Endothelial cell of umbilical vein (primary cell): ENCODE data around the gene SLC38A11. TPM values are rescaled to one million over a fixed set of nuclear protein-coding genes. Genes with fewer than 3 reads are reported as not detected.

Experiments used
- BruUV-seq: library from RNA; stranded (reverse); fragments of 400-500 nt; replicated peaks from 2 replicates; lab custom pipeline; 2021; lab: Mats Ljungman, UMichigan
- CTCF ChIA-PET: fragments of 300-600, 350-600 bp; sonication (Branson Sonifier 250); formaldehyde crosslinking; loops from one replicate; lab custom pipeline; 2021; ENCODE audit warnings: antibody characterized with exemption, inconsistent platforms; lab: Charles Lee
- POLR2A ChIA-PET: fragments of 300-600, 350-600 bp; sonication (Branson Sonifier 250); formaldehyde crosslinking; loops from one replicate; lab custom pipeline; 2021; ENCODE audit warnings: antibody characterized with exemption, inconsistent platforms; lab: Charles Lee
- DNase-seq: peaks from one replicate; pipeline ENCODE4 v3.0.0-alpha.2; 2011; ENCODE audit warnings: low read depth, low spot score
- FAIRE-seq: peaks from 2 replicates; lab custom pipeline; 2011; peaks lifted over from hg19 to GRCh38; lab: Jason Lieb, UNC
- H2AFZ ChIP-seq: 2 replicates; pipeline ENCODE4 v1.6.0; 2012; ENCODE audit warnings: low read depth, low read length, control low read depth, inconsistent platforms
- H3K27ac ChIP-seq: 2 replicates; pipeline ENCODE4 v1.5.1; 2011; ENCODE audit warnings: low read depth, mild to moderate bottlenecking, control low read depth, low read length, moderate library complexity; ENCODE audit not compliant: insufficient read depth
- H3K27me3 ChIP-seq, 2 experiments: 2 replicates each; pipeline versions ENCODE4 v1.6.0 to v1.6.1; 2011; ENCODE audit warnings: low read length in 2 of 2, mixed read lengths in 1 of 2; ENCODE audit not compliant: control insufficient read depth in 2 of 2, insufficient read depth in 2 of 2
- H3K36me3 ChIP-seq, 2 experiments: 2 replicates in 1 of 2; 3 replicates in 1 of 2; pipeline ENCODE4 v1.5.1; 2011; ENCODE audit warnings: low read length in 2 of 2, mild to moderate bottlenecking in 1 of 2, moderate library complexity in 1 of 2; ENCODE audit not compliant: control insufficient read depth in 2 of 2, insufficient read depth in 2 of 2; ENCODE audit errors: extremely low read depth in 1 of 2
- H3K4me1 ChIP-seq: 3 replicates; pipeline ENCODE4 v1.5.1; 2011; ENCODE audit warnings: mild to moderate bottlenecking, low read length; ENCODE audit not compliant: control insufficient read depth, insufficient read depth; ENCODE audit errors: extremely low read depth
- H3K4me2 ChIP-seq: 2 replicates; pipeline ENCODE4 v1.6.1; 2011; ENCODE audit warnings: low read length, control low read depth, mixed read lengths; ENCODE audit not compliant: insufficient read depth
- H3K4me3 ChIP-seq, 3 experiments: fragments of 200-600 bp in 1 of 3; sonication (generic), shearing (Covaris generic) in 1 of 3; replicated peaks in 1 of 3; 2 replicates each; pipeline ENCODE4 v1.5.1; 2011 to 2016; ENCODE audit warnings: control low read depth in 3 of 3, low read length in 3 of 3, mild to moderate bottlenecking in 2 of 3, inconsistent platforms in 1 of 3, low read depth in 1 of 3, moderate library complexity in 1 of 3; ENCODE audit not compliant: insufficient read depth in 1 of 3
- H3K79me2 ChIP-seq: 2 replicates; pipeline ENCODE4 v1.6.0; 2012; ENCODE audit warnings: low read length, inconsistent platforms; ENCODE audit not compliant: control insufficient read depth, insufficient read depth
- H3K9ac ChIP-seq: replicated peaks from 2 replicates; pipeline ENCODE3; 2011; ENCODE audit warnings: low read length, control low read depth; ENCODE audit not compliant: insufficient read depth; ENCODE audit errors: extremely low read depth
- H3K9me1 ChIP-seq: replicated peaks from 3 replicates; pipeline ENCODE4 v1.6.0; 2011; ENCODE audit warnings: mild to moderate bottlenecking, low read length; ENCODE audit not compliant: control insufficient read depth, insufficient read depth; ENCODE audit errors: extremely low read depth
- H3K9me3 ChIP-seq: replicated peaks from 2 replicates; pipeline ENCODE4 v1.5.1; 2012; ENCODE audit warnings: low read length, inconsistent platforms; ENCODE audit not compliant: control insufficient read depth, insufficient read depth
- H4K20me1 ChIP-seq: replicated peaks from 2 replicates; pipeline ENCODE3; 2011; ENCODE audit warnings: mild to moderate bottlenecking, low read length; ENCODE audit not compliant: control insufficient read depth, insufficient read depth; ENCODE audit errors: extremely low read depth
- EZH2 ChIP-seq: IDR thresholded peaks from 2 replicates; pipeline ENCODE4 v1.6.1; 2012; ENCODE audit warnings: borderline replicate concordance, low read depth, mild to moderate bottlenecking, moderate library complexity, low read length, inconsistent platforms; ENCODE audit not compliant: severe bottlenecking
- FOS ChIP-seq: IDR thresholded peaks from 2 replicates; pipeline ENCODE4 v1.6.1; 2011; ENCODE audit warnings: mild to moderate bottlenecking, low read length, moderate library complexity, borderline replicate concordance; ENCODE audit not compliant: insufficient read depth
- GATA2 ChIP-seq: IDR thresholded peaks from 2 replicates; pipeline ENCODE4 v1.7.0; 2011; ENCODE audit warnings: low read depth, mild to moderate bottlenecking, moderate library complexity, mixed read lengths, low read length; ENCODE audit not compliant: insufficient read length, insufficient read depth
- JUN ChIP-seq: IDR thresholded peaks from 2 replicates; pipeline ENCODE4 v1.6.1; 2011; ENCODE audit warnings: borderline replicate concordance, low read depth; ENCODE audit not compliant: insufficient read length, insufficient read depth
- MYC ChIP-seq: IDR thresholded peaks from one replicate; pipeline ENCODE4 v1.6.1; 2011; ENCODE audit warnings: mild to moderate bottlenecking, low read depth, low read length
- POLR2A ChIP-seq: IDR thresholded peaks from 2 replicates; pipeline ENCODE4 v1.6.1; 2012; ENCODE audit warnings: low read depth, mild to moderate bottlenecking, control low read depth, low read length
- POLR2AphosphoS5 ChIP-seq: IDR thresholded peaks from 2 replicates; pipeline ENCODE4 v1.6.1; 2012; ENCODE audit warnings: low read depth, mild to moderate bottlenecking, control low read depth, low read length, moderate library complexity; ENCODE audit not compliant: insufficient read depth
- dilution Hi-C: fragments of 300-500 bp; cut with MboI; formaldehyde crosslinking; loops from one replicate; pipeline ENCODE4 v1.15.0; 2019; ENCODE audit warnings: low sequenced_read_pairs; ENCODE audit not compliant: extremely low pct_ligation_motif_present
- intact Hi-C: fragments of 100-400 bp; cut with micrococcal nuclease; formaldehyde crosslinking; loops from one replicate; pipeline ENCODE4 v1.10.0; 2022
- polyA plus RNA-seq, 4 experiments: library from polyadenylated mRNA; depleted of rRNA in 3 of 4; stranded (reverse) in 3 of 4; unstranded in 1 of 4; fragments of >200 nt; gene quantifications; 2 replicates each; pipeline versions ENCODE4 v1.2.1 to v1.2.3, GENCODE V29; 2011 to 2012; ENCODE audit warnings: missing spikeins in 1 of 4
- total RNA-seq: library from RNA; stranded (reverse); gene quantifications from 2 replicates; pipeline ENCODE4 v1.2.3, GENCODE V29; 2021
- TF ChIP-seq, protein P1 (sequence below): IDR thresholded peaks from 2 replicates; pipeline ENCODE4 v1.6.1; 2011; ENCODE audit not compliant: insufficient read depth, insufficient read length
- TF ChIP-seq, protein P2 (sequence below), 2 donors: IDR thresholded peaks; 1 replicate in 1 of 2; 2 replicates in 1 of 2; pipeline ENCODE4 v1.5.1; 2011; ENCODE audit warnings: low read length in 2 of 2, mild to moderate bottlenecking in 2 of 2, moderate library complexity in 2 of 2, control low read depth in 1 of 2, inconsistent platforms in 1 of 2, low read depth in 1 of 2; ENCODE audit not compliant: insufficient read depth in 1 of 2; ENCODE audit errors: extremely low read depth in 1 of 2

Gene SLC38A11
- total and polyA plus RNA-seq, 2 donors (not counting 3 experiments of a cell fraction or from before 2014, with no cell fraction given) = not detected

DNA sequence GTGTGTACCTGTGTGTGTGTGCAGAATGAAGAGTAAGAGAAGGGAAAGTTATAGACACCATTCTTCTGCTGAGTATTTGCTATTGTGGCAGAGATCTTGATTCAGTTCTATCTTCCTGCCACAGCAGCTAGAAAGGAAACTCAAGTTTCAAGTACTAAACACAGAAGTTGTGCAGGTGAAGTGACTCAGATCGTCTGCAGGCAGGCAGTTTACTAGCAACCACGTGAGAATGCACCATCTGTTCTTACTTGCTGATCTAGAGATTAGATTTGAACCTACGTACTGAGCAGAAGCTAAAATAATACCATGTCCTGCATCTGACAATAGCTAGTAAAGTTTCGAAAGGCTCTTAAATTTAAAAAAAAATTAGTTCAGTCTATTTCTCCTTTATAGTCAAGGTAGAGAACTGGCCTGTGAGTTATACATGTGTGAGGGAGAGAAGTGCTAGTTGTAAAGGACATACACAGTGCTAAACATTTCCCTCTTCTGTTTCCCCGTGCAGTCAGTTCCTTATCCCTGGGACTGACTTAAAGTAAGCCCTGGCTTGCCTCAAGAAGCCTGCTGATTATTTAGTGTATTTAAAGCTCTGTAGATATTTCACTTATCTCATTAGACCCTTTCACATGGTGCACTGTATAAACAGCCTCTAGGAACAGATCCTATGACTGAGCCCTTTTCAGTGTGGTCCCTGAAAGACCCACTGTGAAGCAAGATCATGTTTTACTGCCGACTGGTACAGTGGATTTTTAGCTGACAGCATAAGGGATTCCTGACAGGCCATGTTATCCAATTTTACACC lies 45.0 kb downstream of the SLC38A11 start:
- intact Hi-C loops = no loop called here
- peaks cover 45% of the 10 kb centered on the region for H3K4me1 ChIP-seq
- DNase-seq (peak; percentile 88), FAIRE-seq (peak; percentile 94)
- POLR2A ChIA-PET = interaction anchor here (0.8 kb wide), 1 partner anchor 13 kb away, joined by 3 read pairs; no protein-coding TSS in a partner anchor
- peak overlapping the region; percentile 38 for H3K27ac ChIP-seq
- H3K9ac ChIP-seq = no peak overlapping the region
- TF ChIP-seq, protein P1, sequence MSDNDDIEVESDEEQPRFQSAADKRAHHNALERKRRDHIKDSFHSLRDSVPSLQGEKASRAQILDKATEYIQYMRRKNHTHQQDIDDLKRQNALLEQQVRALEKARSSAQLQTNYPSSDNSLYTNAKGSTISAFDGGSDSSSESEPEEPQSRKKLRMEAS = peak; percentile 36
- no peak for TF ChIP-seq EZH2
- TF ChIP-seq JUN = peak; percentile 53
- peak; percentile 96 for TF ChIP-seq GATA2
- TF ChIP-seq FOS = peak; percentile 54
- BruUV-seq = no TSS peak
- CTCF ChIA-PET = interaction anchor here (0.6 to 2.3 kb wide), 9 partner anchors 9 to 190 kb away, joined by 3 to 20 read pairs (median 4); partner anchors contain the start of gene COBLL1
- dilution Hi-C loops = no loop called here
- H3K9me1 ChIP-seq = no peaks in the 10 kb centered on the region
- no peak overlapping the region for H3K4me3 ChIP-seq
- peak overlapping the region; percentile 77 for H3K4me2 ChIP-seq
- no peaks in the 10 kb centered on the region for H3K27me3 ChIP-seq
- no peaks in the 10 kb centered on the region for H4K20me1 ChIP-seq
- H3K79me2 ChIP-seq = no peaks in the 10 kb centered on the region
- no peaks in the 10 kb centered on the region for H3K36me3 ChIP-seq
- H2AFZ ChIP-seq = peak overlapping the region; percentile 19
- H3K9me3 ChIP-seq = no peaks in the 10 kb centered on the region

DNA sequence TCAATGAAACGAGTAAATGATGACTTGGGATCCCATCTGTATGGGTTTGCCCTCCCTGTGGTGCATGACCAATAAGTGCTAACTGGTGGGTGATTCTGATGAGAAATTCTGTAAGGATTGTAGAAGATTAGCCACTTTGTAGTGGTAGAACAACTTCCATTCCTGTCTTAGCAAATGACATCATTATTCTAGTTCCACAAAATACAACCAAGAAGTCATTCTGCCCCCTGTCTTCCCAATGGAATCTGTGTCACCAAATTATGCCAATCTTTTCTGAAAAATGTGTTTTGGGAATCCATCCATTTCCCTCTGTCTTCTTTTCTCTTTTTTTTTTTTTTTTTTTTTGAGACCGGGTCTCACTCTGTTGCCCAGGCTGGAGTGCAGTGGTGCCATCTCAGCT lies 48.4 kb downstream of the SLC38A11 start:
- dilution Hi-C loops (no loop called here), intact Hi-C loops (no loop called here)
- Histone ChIP-seq H3K9me1 (no peaks in the 10 kb centered on the region), H3K4me3 (no peak overlapping the region), H3K36me3 (no peaks in the 10 kb centered on the region), H2AFZ (no peak overlapping the region), H3K79me2 (no peaks in the 10 kb centered on the region), H3K27ac (no peak overlapping the region), H3K27me3 (no peaks in the 10 kb centered on the region), H3K4me2 (no peak overlapping the region), H3K4me1 (peaks cover 33% of the 10 kb centered on the region), H3K9ac (no peak overlapping the region), H4K20me1 (no peaks in the 10 kb centered on the region), H3K9me3 (no peaks in the 10 kb centered on the region)
- FAIRE-seq = no peak
- no peak for DNase-seq
- POLR2A ChIA-PET = no interaction called here
- CTCF ChIA-PET = interaction anchor here (1.8 kb wide), 1 partner anchor 65 kb away, joined by 4 read pairs; the partner anchor contains the start of gene COBLL1
- no TSS peak for BruUV-seq
- TF ChIP-seq MYC (no peak), POLR2A (no peak), EZH2 (no peak), JUN (no peak), FOS (no peak), POLR2AphosphoS5 (no peak)
- TF ChIP-seq, protein P2, sequence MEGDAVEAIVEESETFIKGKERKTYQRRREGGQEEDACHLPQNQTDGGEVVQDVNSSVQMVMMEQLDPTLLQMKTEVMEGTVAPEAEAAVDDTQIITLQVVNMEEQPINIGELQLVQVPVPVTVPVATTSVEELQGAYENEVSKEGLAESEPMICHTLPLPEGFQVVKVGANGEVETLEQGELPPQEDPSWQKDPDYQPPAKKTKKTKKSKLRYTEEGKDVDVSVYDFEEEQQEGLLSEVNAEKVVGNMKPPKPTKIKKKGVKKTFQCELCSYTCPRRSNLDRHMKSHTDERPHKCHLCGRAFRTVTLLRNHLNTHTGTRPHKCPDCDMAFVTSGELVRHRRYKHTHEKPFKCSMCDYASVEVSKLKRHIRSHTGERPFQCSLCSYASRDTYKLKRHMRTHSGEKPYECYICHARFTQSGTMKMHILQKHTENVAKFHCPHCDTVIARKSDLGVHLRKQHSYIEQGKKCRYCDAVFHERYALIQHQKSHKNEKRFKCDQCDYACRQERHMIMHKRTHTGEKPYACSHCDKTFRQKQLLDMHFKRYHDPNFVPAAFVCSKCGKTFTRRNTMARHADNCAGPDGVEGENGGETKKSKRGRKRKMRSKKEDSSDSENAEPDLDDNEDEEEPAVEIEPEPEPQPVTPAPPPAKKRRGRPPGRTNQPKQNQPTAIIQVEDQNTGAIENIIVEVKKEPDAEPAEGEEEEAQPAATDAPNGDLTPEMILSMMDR (IDR thresholded peaks at IDR 0.05; ENCODE audit: extremely low read depth in 1 of 2, insufficient read depth in 1 of 2, low read depth in 1 of 2, low read length in 2 of 2) = no peak
- TF ChIP-seq, protein P1 = no peak
